HG03378 (cell line): ENCODE data around the gene IL5RA.

Experiments
- ATAC-seq: cut with Tn5 transposase; IDR thresholded peaks from one replicate; pipeline ENCODE4 v1.9.1; 2021; ENCODE audit warnings: mild to moderate bottlenecking, moderate library complexity; ENCODE audit not compliant: unreplicated experiment

Gene IL5RA

DNA sequence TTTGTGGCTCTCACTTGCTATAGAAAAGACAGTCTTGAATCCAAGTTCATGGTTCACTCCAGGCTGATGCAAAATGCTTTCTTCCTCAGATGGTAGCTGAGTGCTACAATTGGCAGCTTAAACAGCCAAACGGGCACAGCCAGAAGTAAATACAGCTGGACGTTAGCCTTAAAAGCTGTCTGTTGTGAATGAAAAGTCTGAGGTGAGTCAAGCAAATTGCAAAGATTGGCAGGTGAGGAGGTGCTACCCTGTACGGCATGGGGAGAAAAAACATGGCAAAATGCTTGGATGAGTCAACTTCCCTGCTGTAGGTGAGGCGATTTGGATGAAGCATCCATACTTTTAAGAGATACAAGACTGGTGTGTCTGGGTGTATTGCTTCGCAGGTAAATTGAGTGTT lies 40.5 kb downstream of the IL5RA start:
- no peak for ATAC-seq

DNA sequence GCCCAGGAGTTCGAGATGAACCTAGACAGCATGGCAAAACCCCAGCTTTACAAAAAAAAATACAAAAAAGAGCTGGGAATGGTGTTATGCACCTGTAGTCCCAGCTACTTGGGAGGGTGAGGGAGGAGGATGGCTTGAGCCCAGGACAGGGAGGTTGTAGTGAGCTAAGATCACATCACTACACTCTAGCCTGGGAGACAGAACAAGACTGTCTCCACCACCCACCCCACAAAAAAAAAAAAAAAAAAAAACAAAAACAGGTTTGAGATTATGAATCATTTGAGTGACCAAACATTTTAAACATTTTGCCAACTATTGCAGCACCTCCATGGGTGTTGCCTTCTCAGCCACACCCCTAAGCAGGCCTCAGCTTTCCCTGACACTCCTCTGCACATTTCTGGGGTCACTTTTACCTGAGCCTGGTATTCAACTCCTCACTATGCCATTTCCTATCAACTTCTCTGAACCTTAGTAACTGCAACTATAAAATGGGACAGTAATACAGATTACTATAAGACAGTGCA lies 41.8 kb downstream of the IL5RA start:
- no peak for ATAC-seq

GRCh38 chr3:3066910-3067309 lies 43.3 kb downstream of the IL5RA start:
- ATAC-seq = no peak

DNA sequence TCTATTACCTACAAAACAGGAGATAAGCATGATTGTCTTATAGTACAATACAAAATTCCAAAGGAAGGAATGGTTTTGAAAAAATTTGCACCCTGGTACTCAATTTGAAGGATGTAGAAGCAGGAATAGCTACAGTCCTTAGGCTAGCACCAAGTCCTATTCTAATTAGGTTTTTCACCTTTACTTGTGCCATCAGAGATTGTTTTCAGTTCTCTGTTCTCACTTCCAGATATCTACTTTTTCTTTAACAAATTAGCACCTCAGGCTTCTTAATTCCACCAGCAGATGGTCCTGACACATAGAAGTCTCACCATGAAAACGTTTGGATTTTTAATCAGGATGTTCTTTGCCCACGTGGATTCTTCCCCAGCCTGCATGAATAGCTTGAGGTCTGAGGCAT lies 43.8 kb downstream of the IL5RA start:
- ATAC-seq = peak; percentile 60

DNA sequence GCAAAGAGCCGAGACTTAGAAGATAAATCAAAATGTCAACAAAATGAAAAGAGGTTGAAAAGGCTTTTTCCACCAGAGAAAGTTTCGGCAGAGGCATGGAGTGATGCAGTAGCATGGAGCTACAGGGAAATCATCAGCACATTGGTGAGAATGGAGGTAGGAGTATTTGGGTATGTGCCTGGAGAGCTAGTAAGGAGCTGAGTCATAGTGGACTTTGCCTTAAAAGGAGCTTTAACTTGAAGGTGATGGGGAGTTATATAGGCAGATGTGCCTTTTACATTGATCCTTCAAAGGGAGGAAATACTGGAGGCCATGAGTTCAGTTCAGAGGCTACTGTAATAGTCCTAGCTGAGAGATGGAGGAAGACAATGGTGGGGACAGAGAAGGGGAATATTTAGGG lies 44.3 kb downstream of the IL5RA start:
- ATAC-seq = no peak

- no peak for ATAC-seq
Measured at GRCh38 chr3:3064297-3064696, 45.9 kb downstream of the IL5RA start.

DNA sequence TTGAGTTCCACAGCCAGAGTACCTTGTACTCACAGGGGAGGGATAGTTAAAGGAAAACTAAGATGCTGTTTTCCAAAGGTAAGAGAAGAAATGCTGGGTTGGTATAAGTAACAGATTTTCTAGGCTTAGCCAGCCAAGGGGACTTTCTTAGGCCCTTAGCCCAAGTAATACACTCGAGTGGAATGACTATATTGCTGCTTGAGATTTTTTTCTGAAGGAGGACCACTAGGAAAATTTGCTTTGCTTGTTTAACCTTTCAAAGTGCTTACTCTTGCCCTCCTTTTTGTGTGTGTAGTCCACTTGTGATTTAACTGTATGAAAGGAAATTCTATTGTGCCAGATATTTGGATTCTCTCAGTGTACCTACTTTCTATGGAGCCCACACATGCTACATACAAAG lies 50.5 kb downstream of the IL5RA start:
- no peak for ATAC-seq

- no peak for ATAC-seq
Measured at GRCh38 chr3:3053974-3054373, 56.2 kb downstream of the IL5RA start.

DNA sequence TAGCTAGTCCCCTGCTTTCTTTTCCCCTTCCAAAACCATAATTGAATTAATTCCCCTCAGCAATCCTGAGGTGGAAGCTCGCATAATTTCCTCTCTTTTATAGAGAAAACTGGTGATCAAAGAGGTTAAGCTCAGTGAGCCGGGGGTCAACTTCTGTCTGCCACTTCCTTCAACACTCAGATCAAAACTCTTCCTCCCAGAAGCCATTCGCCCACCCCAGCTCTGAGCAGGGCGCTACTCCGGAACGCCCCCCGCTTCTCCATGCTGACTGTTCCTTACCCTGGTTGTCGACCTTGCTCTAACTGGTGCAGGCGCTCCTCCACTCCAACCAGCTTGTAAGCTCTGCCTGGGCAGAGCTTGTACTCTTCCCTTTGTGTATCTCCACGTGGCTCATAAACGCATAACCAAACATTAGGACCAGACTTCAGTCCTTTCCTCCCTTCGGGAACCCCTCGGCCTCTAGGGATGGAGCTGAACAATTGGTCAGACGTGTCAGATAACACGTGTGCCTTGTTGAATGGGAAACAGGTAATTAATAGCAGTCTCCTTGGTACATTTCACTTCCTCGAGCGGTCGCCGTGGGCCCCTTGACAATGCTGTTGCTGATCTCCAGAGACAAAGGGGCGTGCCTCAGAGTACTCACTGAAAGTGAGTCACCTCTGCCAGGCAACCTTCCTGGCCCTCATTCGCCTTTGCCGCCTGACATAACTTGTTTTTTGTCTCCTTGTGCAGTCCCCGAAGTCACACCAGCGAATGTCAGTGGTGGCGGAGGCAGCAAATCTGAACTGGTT lies 71.8 kb downstream of the IL5RA start:
- no peak for ATAC-seq

DNA sequence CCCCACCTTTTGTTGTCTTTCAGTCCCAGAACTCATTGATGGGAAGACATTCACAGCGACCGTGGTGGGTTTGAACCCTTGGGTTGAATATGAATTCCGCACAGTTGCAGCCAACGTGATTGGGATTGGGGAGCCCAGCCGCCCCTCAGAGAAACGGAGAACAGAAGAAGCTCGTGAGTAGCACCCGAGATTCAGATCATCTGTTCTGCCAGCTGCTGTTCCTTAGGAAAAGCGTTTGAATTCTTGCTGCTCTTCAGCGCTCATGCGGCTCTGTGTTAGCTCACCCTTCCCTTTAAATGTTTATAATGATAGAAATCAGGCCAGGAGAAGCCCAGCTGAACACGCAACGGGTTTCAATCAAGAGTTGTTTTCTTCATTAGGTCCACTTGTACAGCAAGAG lies 73.0 kb downstream of the IL5RA start:
- no peak for ATAC-seq

GRCh38 chr3:3031326-3031725 lies 78.8 kb downstream of the IL5RA start:
- ATAC-seq = no peak

GRCh38 chr3:3027976-3028567 lies 82.1 kb downstream of the IL5RA start:
- peak; percentile 96 for ATAC-seq

- ATAC-seq = no peak
Measured at GRCh38 chr3:3023111-3023745, 86.9 kb downstream of the IL5RA start.

DNA sequence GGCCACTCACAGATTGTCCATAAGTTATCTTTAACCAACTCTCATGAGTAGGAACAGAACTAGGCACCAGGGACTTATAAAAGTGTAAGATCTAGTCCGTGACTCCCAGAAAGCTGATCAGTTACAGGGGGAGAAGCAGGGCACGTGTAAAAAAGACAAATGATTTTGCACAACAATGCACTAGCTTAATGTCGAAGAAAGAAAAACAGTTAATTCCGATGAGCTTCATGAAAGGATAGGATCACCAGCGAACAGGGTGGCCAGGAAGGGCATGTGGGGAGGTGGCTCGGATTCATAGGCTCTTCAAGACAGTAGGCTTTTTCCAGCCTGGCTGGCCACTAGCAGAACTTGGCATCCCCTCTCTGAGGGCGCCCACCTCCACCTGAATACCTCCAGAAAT lies 90.0 kb downstream of the IL5RA start:
- no peak for ATAC-seq
